Osteocyte (in vitro differentiated cells): ENCODE data around the gene CDH12. TPM values are rescaled to one million over a fixed set of nuclear protein-coding genes. Genes with fewer than 3 reads are reported as not detected.

Experiments
- DNase-seq: peaks from one replicate; pipeline ENCODE4 v3.0.0; 2021; ENCODE audit warnings: mixed read lengths; ENCODE audit not compliant: unreplicated experiment; ENCODE audit errors: extremely low spot score
- H3K27ac Mint-ChIP-seq: one replicate; pipeline ENCODE4 v1.8.0; 2021; ENCODE audit warnings: mild to moderate bottlenecking, mixed read lengths; ENCODE audit not compliant: unreplicated experiment
- H3K27me3 Mint-ChIP-seq: one replicate; pipeline ENCODE4 v1.8.0; 2021; ENCODE audit warnings: mixed read lengths; ENCODE audit not compliant: unreplicated experiment
- H3K36me3 Mint-ChIP-seq: one replicate; pipeline ENCODE4 v1.8.0; 2021; ENCODE audit warnings: mixed read lengths; ENCODE audit not compliant: unreplicated experiment
- H3K4me1 Mint-ChIP-seq: one replicate; pipeline ENCODE4 v1.8.0; 2021; ENCODE audit warnings: mixed read lengths; ENCODE audit not compliant: unreplicated experiment
- H3K4me3 Mint-ChIP-seq: one replicate; pipeline ENCODE4 v1.8.0; 2021; ENCODE audit warnings: mild to moderate bottlenecking, moderate library complexity, mixed read lengths; ENCODE audit not compliant: unreplicated experiment
- H3K9me3 Mint-ChIP-seq: one replicate; pipeline ENCODE4 v1.8.0; 2021; ENCODE audit warnings: mixed read lengths; ENCODE audit not compliant: unreplicated experiment
- total RNA-seq: library from RNA; stranded (reverse); gene quantifications from 2 replicates; pipeline ENCODE4 v1.2.1, GENCODE V29; 2021
- TF ChIP-seq, protein P1 (sequence below): fragments of 200-600 bp; sonication (generic); IDR thresholded peaks from 2 replicates; pipeline ENCODE4 v1.5.0; 2021; ENCODE audit warnings: antibody characterized with exemption, mild to moderate bottlenecking, moderate library complexity

The CDH12 gene
- total RNA-seq, 1 donor from 2014 or later = not detected

- H3K4me1 Mint-ChIP-seq = no peaks in the 10 kb centered on the region
- no peak for DNase-seq
- no peak overlapping the region for H3K4me3 Mint-ChIP-seq
- no peaks in the 10 kb centered on the region for H3K9me3 Mint-ChIP-seq
- H3K27me3 Mint-ChIP-seq = peaks cover 49% of the 10 kb centered on the region
- H3K27ac Mint-ChIP-seq = no peak overlapping the region
- TF ChIP-seq, protein P1, sequence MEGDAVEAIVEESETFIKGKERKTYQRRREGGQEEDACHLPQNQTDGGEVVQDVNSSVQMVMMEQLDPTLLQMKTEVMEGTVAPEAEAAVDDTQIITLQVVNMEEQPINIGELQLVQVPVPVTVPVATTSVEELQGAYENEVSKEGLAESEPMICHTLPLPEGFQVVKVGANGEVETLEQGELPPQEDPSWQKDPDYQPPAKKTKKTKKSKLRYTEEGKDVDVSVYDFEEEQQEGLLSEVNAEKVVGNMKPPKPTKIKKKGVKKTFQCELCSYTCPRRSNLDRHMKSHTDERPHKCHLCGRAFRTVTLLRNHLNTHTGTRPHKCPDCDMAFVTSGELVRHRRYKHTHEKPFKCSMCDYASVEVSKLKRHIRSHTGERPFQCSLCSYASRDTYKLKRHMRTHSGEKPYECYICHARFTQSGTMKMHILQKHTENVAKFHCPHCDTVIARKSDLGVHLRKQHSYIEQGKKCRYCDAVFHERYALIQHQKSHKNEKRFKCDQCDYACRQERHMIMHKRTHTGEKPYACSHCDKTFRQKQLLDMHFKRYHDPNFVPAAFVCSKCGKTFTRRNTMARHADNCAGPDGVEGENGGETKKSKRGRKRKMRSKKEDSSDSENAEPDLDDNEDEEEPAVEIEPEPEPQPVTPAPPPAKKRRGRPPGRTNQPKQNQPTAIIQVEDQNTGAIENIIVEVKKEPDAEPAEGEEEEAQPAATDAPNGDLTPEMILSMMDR = no peak
- H3K36me3 Mint-ChIP-seq = no peaks in the 10 kb centered on the region
Measured at GRCh38 chr5:22846693-22847092, 6.5 kb downstream of the CDH12 start.

GRCh38 chr5:22844636-22845035 lies 8.5 kb downstream of the CDH12 start:
- H3K9me3 Mint-ChIP-seq = no peaks in the 10 kb centered on the region
- H3K4me1 Mint-ChIP-seq = no peaks in the 10 kb centered on the region
- no peak for DNase-seq
- H3K27ac Mint-ChIP-seq = no peak overlapping the region
- H3K36me3 Mint-ChIP-seq = no peaks in the 10 kb centered on the region
- H3K4me3 Mint-ChIP-seq = no peak overlapping the region
- peaks cover 44% of the 10 kb centered on the region for H3K27me3 Mint-ChIP-seq
- TF ChIP-seq, protein P1 = no peak

DNA sequence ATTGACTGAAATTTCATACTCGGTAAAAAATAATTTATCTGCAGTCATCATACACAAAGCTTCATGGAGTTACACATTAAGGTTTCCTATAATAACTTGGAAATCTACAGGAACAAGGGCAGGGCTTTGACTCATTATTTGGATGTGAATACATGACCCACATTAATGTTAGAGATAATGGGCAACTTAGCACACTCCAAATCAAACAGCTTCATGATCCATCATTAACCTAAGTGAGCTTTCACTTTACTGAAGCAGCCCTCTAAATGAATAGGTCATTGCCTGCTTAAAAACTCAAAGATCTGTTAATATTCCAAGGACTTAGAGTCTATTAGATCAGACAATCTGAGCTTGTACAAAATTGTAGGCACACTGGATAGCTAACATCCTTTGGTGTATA lies 9.0 kb downstream of the CDH12 start:
- DNase-seq = no peak
- H3K27me3 Mint-ChIP-seq = peaks cover 42% of the 10 kb centered on the region
- H3K4me3 Mint-ChIP-seq = no peak overlapping the region
- H3K4me1 Mint-ChIP-seq = no peaks in the 10 kb centered on the region
- TF ChIP-seq, protein P1 = no peak
- H3K9me3 Mint-ChIP-seq = no peaks in the 10 kb centered on the region
- H3K36me3 Mint-ChIP-seq = no peaks in the 10 kb centered on the region
- no peak overlapping the region for H3K27ac Mint-ChIP-seq

DNA sequence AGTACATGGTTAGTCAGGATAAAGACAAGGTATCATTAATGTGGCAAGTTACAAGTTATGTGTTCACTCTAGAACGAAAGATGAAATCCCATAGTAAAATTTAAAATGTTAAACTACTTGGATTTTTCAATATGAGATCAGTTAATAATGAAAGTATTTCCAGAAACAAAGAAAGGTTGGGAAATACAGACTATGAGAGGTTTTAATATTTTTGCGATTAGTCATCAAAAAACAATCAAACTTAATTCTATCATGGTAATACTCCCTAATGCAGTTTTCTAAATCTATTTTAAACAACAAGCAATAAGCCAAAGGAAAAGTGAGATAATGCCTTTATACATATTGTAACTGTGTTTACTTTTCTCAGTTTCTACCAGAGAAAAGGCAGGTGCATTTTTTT lies 10.6 kb downstream of the CDH12 start:
- DNase-seq = no peak
- H3K27me3 Mint-ChIP-seq = peaks cover 27% of the 10 kb centered on the region
- TF ChIP-seq, protein P1 = no peak
- no peak overlapping the region for H3K4me3 Mint-ChIP-seq
- no peaks in the 10 kb centered on the region for H3K4me1 Mint-ChIP-seq
- H3K36me3 Mint-ChIP-seq = no peaks in the 10 kb centered on the region
- no peaks in the 10 kb centered on the region for H3K9me3 Mint-ChIP-seq
- no peak overlapping the region for H3K27ac Mint-ChIP-seq

GRCh38 chr5:22837803-22838202 lies 15.3 kb downstream of the CDH12 start:
- H3K9me3 Mint-ChIP-seq = no peaks in the 10 kb centered on the region
- DNase-seq = no peak
- no peak overlapping the region for H3K27ac Mint-ChIP-seq
- peaks cover 27% of the 10 kb centered on the region for H3K27me3 Mint-ChIP-seq
- TF ChIP-seq, protein P1 = no peak
- no peak overlapping the region for H3K4me3 Mint-ChIP-seq
- H3K36me3 Mint-ChIP-seq = no peaks in the 10 kb centered on the region
- H3K4me1 Mint-ChIP-seq = no peaks in the 10 kb centered on the region
